Neural cell (in vitro differentiated cells): ENCODE data around the gene APLF. TPM values are rescaled to one million over a fixed set of nuclear protein-coding genes. Genes with fewer than 3 reads are reported as not detected.

ENCODE experiments used
- H2AFZ ChIP-seq: fragments of 200-600, 300-800 bp; sonication (generic), shearing (Covaris generic); 2 replicates; pipeline ENCODE4 v1.6.0; 2014; ENCODE audit warnings: low read depth, mild to moderate bottlenecking, antibody characterized with exemption, low read length, moderate library complexity
- H3F3A ChIP-seq: fragments of 200-600 bp; shearing (Covaris generic); 2 replicates; pipeline ENCODE4 v1.6.1; 2016; ENCODE audit warnings: mild to moderate bottlenecking, moderate library complexity, mixed read lengths, antibody characterized with exemption, low read length; ENCODE audit not compliant: insufficient read depth, poor library complexity, severe bottlenecking
- H3K27ac ChIP-seq: fragments of 200-600, 300-800 bp; sonication (generic), shearing (Covaris generic); 2 replicates; pipeline ENCODE4 v1.5.1; 2014; ENCODE audit warnings: mild to moderate bottlenecking, low read length, moderate library complexity
- H3K27me3 ChIP-seq: fragments of 300-800, 200-600 bp; sonication (generic), shearing (Covaris generic); 2 replicates; pipeline ENCODE4 v1.6.0; 2014; ENCODE audit warnings: mild to moderate bottlenecking, low read depth, low read length, moderate library complexity; ENCODE audit not compliant: insufficient read depth
- H3K36me3 ChIP-seq: fragments of 300-800, 200-600 bp; sonication (generic), shearing (Covaris generic); 2 replicates; pipeline ENCODE4 v1.5.1; 2014; ENCODE audit warnings: mild to moderate bottlenecking, antibody characterized with exemption, low read length, moderate library complexity; ENCODE audit not compliant: insufficient read depth
- H3K4me2 ChIP-seq: fragments of 300-800, 200-600 bp; sonication (generic), shearing (Covaris generic); 2 replicates; pipeline ENCODE4 v1.6.0; 2014; ENCODE audit warnings: mild to moderate bottlenecking, low read length
- H3K4me3 ChIP-seq: fragments of 300-800, 200-600 bp; sonication (generic), shearing (Covaris generic); 2 replicates; pipeline ENCODE4 v1.5.1; 2014; ENCODE audit warnings: mild to moderate bottlenecking, low read length, moderate library complexity
- H3K79me2 ChIP-seq: fragments of 200-600 bp; shearing (Covaris generic); replicated peaks from 2 replicates; pipeline ENCODE4 v1.6.0; 2014; ENCODE audit warnings: mild to moderate bottlenecking, low read length, moderate library complexity; ENCODE audit not compliant: insufficient read depth
- H3K9ac ChIP-seq: fragments of 300-800, 200-600 bp; sonication (generic), shearing (Covaris generic); 2 replicates; pipeline ENCODE4 v1.6.1; 2016; ENCODE audit warnings: mild to moderate bottlenecking, low read length, mixed read lengths
- H3K9me2 ChIP-seq: fragments of 200-600 bp; shearing (Covaris generic); 2 replicates; pipeline ENCODE4 v1.6.1; 2016; ENCODE audit warnings: mild to moderate bottlenecking, low read length, mixed read lengths; ENCODE audit not compliant: insufficient read depth
- H3K9me3 ChIP-seq: fragments of 200-600, 300-800 bp; sonication (generic), shearing (Covaris generic); 2 replicates; pipeline ENCODE4 v1.6.1; 2016; ENCODE audit warnings: mild to moderate bottlenecking, mixed run types, low read length, moderate library complexity, mixed read lengths
- H4K20me1 ChIP-seq: fragments of 200-600 bp; shearing (Covaris generic); 2 replicates; pipeline ENCODE4 v1.6.1; 2016; ENCODE audit warnings: mild to moderate bottlenecking, mixed run types; ENCODE audit not compliant: insufficient read depth
- CTCF ChIP-seq: fragments of 450-650 bp; IDR thresholded peaks from 2 replicates; pipeline ENCODE4 v1.5.1; 2014; ENCODE audit warnings: antibody characterized with exemption, mild to moderate bottlenecking, moderate library complexity; ENCODE audit not compliant: poor library complexity, severe bottlenecking
- EP300 ChIP-seq: fragments of 450-650 bp; conservative IDR thresholded peaks from 2 replicates; pipeline ENCODE4 v1.6.1; 2014; ENCODE audit warnings: antibody characterized with exemption, mild to moderate bottlenecking, moderate library complexity; ENCODE audit not compliant: poor library complexity, severe bottlenecking
- EZH2 ChIP-seq: fragments of 200-600, 300-800 bp; shearing (Covaris generic), sonication (generic); IDR thresholded peaks from 2 replicates; pipeline ENCODE4 v1.6.1; 2014; ENCODE audit warnings: antibody characterized with exemption, low read length, borderline replicate concordance, mild to moderate bottlenecking; ENCODE audit not compliant: insufficient read depth, poor library complexity, severe bottlenecking
- MXI1 ChIP-seq: fragments of 450-650 bp; conservative IDR thresholded peaks from 2 replicates; pipeline ENCODE4 v1.6.1; 2014; ENCODE audit warnings: antibody characterized with exemption, mild to moderate bottlenecking; ENCODE audit not compliant: poor library complexity, severe bottlenecking
- POLR2AphosphoS5 ChIP-seq: IDR thresholded peaks from 2 replicates; pipeline ENCODE4 v1.6.1; 2012
- RAD21 ChIP-seq: fragments of 450-650 bp; conservative IDR thresholded peaks from 2 replicates; pipeline ENCODE4 v1.6.1; 2014; ENCODE audit warnings: antibody characterized with exemption, mild to moderate bottlenecking, moderate library complexity
- SMC3 ChIP-seq: fragments of 450-650 bp; conservative IDR thresholded peaks from 2 replicates; pipeline ENCODE4 v1.6.1; 2014; ENCODE audit warnings: antibody characterized with exemption, mild to moderate bottlenecking, moderate library complexity; ENCODE audit not compliant: poor library complexity
- TAF1 ChIP-seq: IDR thresholded peaks from 2 replicates; pipeline ENCODE4 v1.6.1; 2012; ENCODE audit warnings: low read depth
- polyA plus RNA-seq: library from polyadenylated mRNA; depleted of rRNA; stranded (reverse); fragments of >200 nt; gene quantifications from 2 replicates; pipeline ENCODE4 v1.2.3, GENCODE V29; 2014
- TF ChIP-seq, protein P1 (sequence below): IDR thresholded peaks from 2 replicates; pipeline ENCODE4 v1.6.1; 2012; ENCODE audit warnings: borderline replicate concordance

Gene APLF
- polyA plus RNA-seq, 1 donor from 2014 or later: 0.45 TPM

DNA sequence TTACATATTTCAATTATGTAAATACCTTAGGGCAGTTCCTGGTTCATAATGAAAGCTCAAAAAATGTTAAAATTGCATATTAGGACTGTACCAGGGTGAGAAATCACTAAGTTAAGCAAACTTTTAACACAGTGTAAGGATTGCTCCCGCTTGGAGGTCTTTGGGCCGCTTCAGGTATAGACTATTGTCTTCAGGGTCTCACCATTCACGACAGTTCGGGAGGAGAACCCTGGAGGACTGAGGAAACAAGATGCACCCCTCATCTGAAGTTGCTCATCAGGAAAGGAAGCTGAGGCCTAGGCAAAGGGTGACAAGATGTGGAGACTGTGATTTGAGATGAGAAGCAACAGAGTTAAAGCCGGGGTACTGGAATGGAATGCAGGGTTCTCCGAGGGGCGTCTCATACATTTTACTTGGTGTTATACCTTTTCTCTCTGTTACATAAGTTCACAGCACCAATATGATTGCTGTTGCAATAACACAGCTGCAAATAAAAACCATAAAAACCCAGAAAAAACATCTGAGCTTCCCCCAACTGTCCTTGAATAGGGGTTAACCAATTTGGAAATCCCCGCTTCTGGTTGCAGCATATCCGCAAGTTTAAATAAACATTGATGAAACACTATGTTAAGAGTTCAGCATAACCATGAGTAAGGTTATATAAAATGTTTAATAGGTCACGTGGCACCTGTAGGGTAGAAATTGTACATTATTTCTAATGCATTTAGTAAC lies 40.4 kb upstream of the APLF start:
- no peaks in the 10 kb centered on the region for H3K27me3 ChIP-seq
- H2AFZ ChIP-seq: no peak overlapping the region
- TF ChIP-seq, protein P1, sequence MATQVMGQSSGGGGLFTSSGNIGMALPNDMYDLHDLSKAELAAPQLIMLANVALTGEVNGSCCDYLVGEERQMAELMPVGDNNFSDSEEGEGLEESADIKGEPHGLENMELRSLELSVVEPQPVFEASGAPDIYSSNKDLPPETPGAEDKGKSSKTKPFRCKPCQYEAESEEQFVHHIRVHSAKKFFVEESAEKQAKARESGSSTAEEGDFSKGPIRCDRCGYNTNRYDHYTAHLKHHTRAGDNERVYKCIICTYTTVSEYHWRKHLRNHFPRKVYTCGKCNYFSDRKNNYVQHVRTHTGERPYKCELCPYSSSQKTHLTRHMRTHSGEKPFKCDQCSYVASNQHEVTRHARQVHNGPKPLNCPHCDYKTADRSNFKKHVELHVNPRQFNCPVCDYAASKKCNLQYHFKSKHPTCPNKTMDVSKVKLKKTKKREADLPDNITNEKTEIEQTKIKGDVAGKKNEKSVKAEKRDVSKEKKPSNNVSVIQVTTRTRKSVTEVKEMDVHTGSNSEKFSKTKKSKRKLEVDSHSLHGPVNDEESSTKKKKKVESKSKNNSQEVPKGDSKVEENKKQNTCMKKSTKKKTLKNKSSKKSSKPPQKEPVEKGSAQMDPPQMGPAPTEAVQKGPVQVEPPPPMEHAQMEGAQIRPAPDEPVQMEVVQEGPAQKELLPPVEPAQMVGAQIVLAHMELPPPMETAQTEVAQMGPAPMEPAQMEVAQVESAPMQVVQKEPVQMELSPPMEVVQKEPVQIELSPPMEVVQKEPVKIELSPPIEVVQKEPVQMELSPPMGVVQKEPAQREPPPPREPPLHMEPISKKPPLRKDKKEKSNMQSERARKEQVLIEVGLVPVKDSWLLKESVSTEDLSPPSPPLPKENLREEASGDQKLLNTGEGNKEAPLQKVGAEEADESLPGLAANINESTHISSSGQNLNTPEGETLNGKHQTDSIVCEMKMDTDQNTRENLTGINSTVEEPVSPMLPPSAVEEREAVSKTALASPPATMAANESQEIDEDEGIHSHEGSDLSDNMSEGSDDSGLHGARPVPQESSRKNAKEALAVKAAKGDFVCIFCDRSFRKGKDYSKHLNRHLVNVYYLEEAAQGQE: no peak
- TF ChIP-seq MXI1 (no peak), CTCF (no peak), EP300 (no peak), SMC3 (no peak), TAF1 (no peak), EZH2 (no peak), POLR2AphosphoS5 (no peak), RAD21 (no peak)
- no peak overlapping the region for H3K27ac ChIP-seq
- H3K4me2 ChIP-seq: no peak overlapping the region
- H3K9me3 ChIP-seq: no peaks in the 10 kb centered on the region
- no peaks in the 10 kb centered on the region for H4K20me1 ChIP-seq
- H3F3A ChIP-seq: no peaks in the 10 kb centered on the region
- no peak overlapping the region for H3K9ac ChIP-seq
- no peaks in the 10 kb centered on the region for H3K36me3 ChIP-seq
- H3K4me3 ChIP-seq: no peak overlapping the region
- no peaks in the 10 kb centered on the region for H3K9me2 ChIP-seq
- no peaks in the 10 kb centered on the region for H3K79me2 ChIP-seq

- Histone ChIP-seq H4K20me1 (no peaks in the 10 kb centered on the region), H3K79me2 (no peaks in the 10 kb centered on the region), H3K4me3 (no peak overlapping the region), H3K9me3 (no peaks in the 10 kb centered on the region), H3F3A (no peaks in the 10 kb centered on the region), H3K27me3 (no peaks in the 10 kb centered on the region), H2AFZ (no peak overlapping the region), H3K36me3 (no peaks in the 10 kb centered on the region), H3K4me2 (no peak overlapping the region), H3K9me2 (no peaks in the 10 kb centered on the region), H3K9ac (no peak overlapping the region), H3K27ac (no peak overlapping the region)
- TF ChIP-seq MXI1 (no peak), SMC3 (no peak), EP300 (no peak), RAD21 (no peak), TAF1 (no peak), CTCF (no peak), POLR2AphosphoS5 (no peak), EZH2 (no peak)
- TF ChIP-seq, protein P1: no peak
These were observed 39.3 kb upstream of the APLF start for GRCh38 chr2:68428126-68428525.
